ENCODE data around the gene SLC38A9.

Gene SLC38A9

DNA sequence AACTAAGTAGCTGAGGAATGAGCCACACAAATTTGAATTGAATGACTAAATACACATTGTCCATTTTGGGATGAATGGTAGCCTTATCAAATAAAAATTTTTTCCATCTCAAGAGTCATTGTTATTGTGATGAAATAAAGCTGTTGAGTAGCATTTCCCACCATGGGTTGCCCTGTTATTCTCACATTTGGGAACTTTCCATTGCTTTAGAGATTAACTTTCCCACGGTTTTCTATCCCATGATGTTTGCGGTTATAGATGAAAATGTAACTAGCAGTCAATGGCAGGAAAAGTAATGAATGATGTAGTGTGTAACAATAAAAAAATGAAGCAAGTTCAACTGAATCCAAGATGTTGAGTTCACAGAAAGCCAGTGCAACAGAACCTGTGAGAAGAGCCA lies 117.5 kb downstream of the SLC38A9 start:
- H3K4me1 ChIP-seq (ENCODE audit: control insufficient read depth in 5 of 5, insufficient read depth in 5 of 5, low read length in 5 of 5), result peaks cover 4 to 30% (median 25%) of the 10 kb centered on the region in 5 donors
- no peak overlapping the region for H3K9ac ChIP-seq (ENCODE audit: low read length in 5 of 5)
- H3K4me3 ChIP-seq (ENCODE audit: low read depth in 1 of 5, low read length in 5 of 5), result no peak overlapping the region
- H3K27me3 ChIP-seq (ENCODE audit: control insufficient read depth in 5 of 5, insufficient read depth in 4 of 5, low read length in 5 of 5), result no peaks in the 10 kb centered on the region
- H3K36me3 ChIP-seq (ENCODE audit: control insufficient read depth in 5 of 5, insufficient read depth in 5 of 5, low read length in 5 of 5), result no peaks in the 10 kb centered on the region
- no peak overlapping the region for H3K27ac ChIP-seq (ENCODE audit: low read depth, low read length)
- H3K9me3 ChIP-seq (ENCODE audit: control insufficient read depth in 5 of 5, low read length in 5 of 5), result no peaks in the 10 kb centered on the region

DNA sequence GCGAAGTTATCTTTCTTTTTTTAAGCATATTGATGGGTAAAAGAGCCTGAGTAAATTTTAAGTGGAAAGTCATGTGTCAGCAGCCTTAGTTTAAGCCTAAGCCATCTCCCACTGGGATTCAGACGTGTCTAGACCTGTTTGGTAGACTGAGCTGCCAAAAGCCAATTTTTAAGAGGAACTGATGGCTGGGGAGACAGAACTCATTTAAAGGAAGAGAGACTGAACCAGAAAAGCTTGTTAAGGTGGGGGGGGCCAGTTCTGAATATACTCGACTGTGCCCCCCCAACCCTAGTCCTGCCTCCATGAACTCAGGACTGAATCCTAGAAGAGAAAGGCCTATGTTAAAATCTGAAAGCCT lies 119.0 kb downstream of the SLC38A9 start:
- H3K36me3 ChIP-seq (ENCODE audit: control insufficient read depth in 5 of 5, insufficient read depth in 5 of 5, low read length in 5 of 5), result no peaks in the 10 kb centered on the region
- H3K9ac ChIP-seq (ENCODE audit: low read length in 5 of 5), result no peak overlapping the region
- H3K4me1 ChIP-seq (ENCODE audit: control insufficient read depth in 5 of 5, insufficient read depth in 5 of 5, low read length in 5 of 5), result peaks cover 4 to 15% (median 13%) of the 10 kb centered on the region in 5 donors
- no peaks in the 10 kb centered on the region for H3K27me3 ChIP-seq (ENCODE audit: control insufficient read depth in 5 of 5, insufficient read depth in 4 of 5, low read length in 5 of 5)
- no peak overlapping the region for H3K27ac ChIP-seq (ENCODE audit: low read depth, low read length)
- H3K9me3 ChIP-seq (ENCODE audit: control insufficient read depth in 5 of 5, low read length in 5 of 5), result no peaks in the 10 kb centered on the region
- no peak overlapping the region for H3K4me3 ChIP-seq (ENCODE audit: low read depth in 1 of 5, low read length in 5 of 5)

DNA sequence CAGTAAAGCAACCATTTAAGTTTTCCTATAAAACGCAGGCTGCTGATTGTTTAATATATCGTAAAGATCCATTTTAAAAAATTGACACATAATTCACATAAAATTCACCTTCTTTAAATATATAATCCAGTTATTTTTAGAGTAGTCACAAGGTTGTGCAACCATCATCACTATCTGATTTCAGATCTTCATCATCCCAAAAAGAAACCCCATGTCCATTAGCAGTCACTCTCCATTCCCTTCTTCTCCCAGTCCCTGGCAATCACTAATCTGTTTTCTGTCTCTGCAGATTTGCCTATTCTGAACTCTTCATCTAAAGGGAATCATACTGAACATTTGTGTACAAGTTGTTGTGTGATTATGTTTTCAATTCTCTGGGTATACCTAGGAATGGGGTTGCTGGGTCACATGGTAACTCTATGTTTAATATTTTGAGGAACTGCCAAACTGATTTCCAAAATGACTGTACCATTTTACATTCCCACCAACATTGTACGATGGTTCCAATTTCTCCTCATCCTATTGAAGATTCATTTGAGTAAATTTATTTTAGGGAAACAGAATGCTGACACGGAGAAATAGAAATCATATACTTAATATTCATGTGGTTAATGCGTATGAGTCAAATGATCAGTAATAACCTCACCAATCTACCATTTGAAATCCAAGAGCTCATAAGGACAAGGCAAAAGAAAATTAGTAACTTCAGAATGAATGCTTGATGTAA lies 119.6 kb downstream of the SLC38A9 start:
- Histone ChIP-seq H3K27me3 (ENCODE audit: control insufficient read depth in 5 of 5, insufficient read depth in 4 of 5, low read length in 5 of 5) (no peaks in the 10 kb centered on the region), H3K4me3 (ENCODE audit: low read depth in 1 of 5, low read length in 5 of 5) (no peak overlapping the region), H3K9ac (ENCODE audit: low read length in 5 of 5) (no peak overlapping the region), H3K9me3 (ENCODE audit: control insufficient read depth in 5 of 5, low read length in 5 of 5) (no peaks in the 10 kb centered on the region), H3K27ac (ENCODE audit: low read depth, low read length) (no peak overlapping the region), H3K4me1 (ENCODE audit: control insufficient read depth in 5 of 5, insufficient read depth in 5 of 5, low read length in 5 of 5) (peaks cover 4 to 10% (median 8%) of the 10 kb centered on the region in 5 donors), H3K36me3 (ENCODE audit: control insufficient read depth in 5 of 5, insufficient read depth in 5 of 5, low read length in 5 of 5) (no peaks in the 10 kb centered on the region)

DNA sequence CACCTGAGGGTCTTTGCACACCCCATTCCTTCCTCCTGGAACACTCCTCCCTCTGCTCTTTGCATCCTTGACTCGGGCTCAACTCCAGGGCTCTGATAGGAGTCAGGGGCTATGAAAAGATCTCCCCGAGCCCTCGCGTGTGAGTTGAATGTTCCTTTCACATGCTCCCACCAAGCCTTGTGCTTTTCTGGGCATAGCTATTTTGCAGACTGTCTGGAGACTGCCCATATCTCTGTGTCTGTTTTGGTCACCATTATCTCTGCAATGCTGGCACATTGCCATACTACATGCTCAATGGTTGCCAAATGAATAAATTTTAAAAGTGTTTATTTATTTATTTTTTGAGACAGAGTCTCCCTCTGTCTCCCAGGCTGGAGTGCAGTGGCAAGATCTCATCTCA lies 120.4 kb downstream of the SLC38A9 start:
- Histone ChIP-seq H3K27me3 (ENCODE audit: control insufficient read depth in 5 of 5, insufficient read depth in 4 of 5, low read length in 5 of 5) (no peaks in the 10 kb centered on the region), H3K9ac (ENCODE audit: low read length in 5 of 5) (no peak overlapping the region), H3K4me3 (ENCODE audit: low read depth in 1 of 5, low read length in 5 of 5) (no peak overlapping the region), H3K9me3 (ENCODE audit: control insufficient read depth in 5 of 5, low read length in 5 of 5) (no peaks in the 10 kb centered on the region), H3K27ac (ENCODE audit: low read depth, low read length) (no peak overlapping the region), H3K4me1 (ENCODE audit: control insufficient read depth in 5 of 5, insufficient read depth in 5 of 5, low read length in 5 of 5) (peaks cover 0 to 2% (median 1%) of the 10 kb centered on the region in 5 donors), H3K36me3 (ENCODE audit: control insufficient read depth in 5 of 5, insufficient read depth in 5 of 5, low read length in 5 of 5) (no peaks in the 10 kb centered on the region)

DNA sequence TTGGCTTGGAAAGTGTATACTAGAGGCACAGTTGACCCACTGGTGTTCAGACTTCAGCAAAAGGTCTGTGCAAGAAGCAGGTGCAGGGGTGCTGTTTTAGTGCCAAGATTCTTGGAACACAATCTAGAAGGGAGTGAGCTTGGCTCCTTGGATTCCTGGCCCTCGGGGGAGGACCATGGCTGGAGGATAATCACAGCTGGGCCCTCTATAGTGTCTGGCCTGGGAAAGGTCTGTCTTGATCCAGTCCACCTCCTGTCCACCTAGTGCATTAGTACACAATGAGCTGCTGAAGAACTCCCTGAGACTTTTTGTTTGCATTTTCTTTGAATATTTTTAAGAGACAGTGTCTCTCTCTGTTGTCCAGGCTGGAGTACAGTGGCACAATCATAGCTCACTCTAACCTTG lies 126.9 kb downstream of the SLC38A9 start:
- Histone ChIP-seq H3K36me3 (ENCODE audit: control insufficient read depth in 5 of 5, insufficient read depth in 5 of 5, low read length in 5 of 5) (no peaks in the 10 kb centered on the region), H3K9me3 (ENCODE audit: control insufficient read depth in 5 of 5, low read length in 5 of 5) (no peaks in the 10 kb centered on the region), H3K4me1 (ENCODE audit: control insufficient read depth in 5 of 5, insufficient read depth in 5 of 5, low read length in 5 of 5) (peaks cover 0 to 9% (median 0%) of the 10 kb centered on the region in 5 donors), H3K4me3 (ENCODE audit: low read depth in 1 of 5, low read length in 5 of 5) (no peak overlapping the region), H3K9ac (ENCODE audit: low read length in 5 of 5) (no peak overlapping the region), H3K27ac (ENCODE audit: low read depth, low read length) (no peak overlapping the region), H3K27me3 (ENCODE audit: control insufficient read depth in 5 of 5, insufficient read depth in 4 of 5, low read length in 5 of 5) (no peaks in the 10 kb centered on the region)

DNA sequence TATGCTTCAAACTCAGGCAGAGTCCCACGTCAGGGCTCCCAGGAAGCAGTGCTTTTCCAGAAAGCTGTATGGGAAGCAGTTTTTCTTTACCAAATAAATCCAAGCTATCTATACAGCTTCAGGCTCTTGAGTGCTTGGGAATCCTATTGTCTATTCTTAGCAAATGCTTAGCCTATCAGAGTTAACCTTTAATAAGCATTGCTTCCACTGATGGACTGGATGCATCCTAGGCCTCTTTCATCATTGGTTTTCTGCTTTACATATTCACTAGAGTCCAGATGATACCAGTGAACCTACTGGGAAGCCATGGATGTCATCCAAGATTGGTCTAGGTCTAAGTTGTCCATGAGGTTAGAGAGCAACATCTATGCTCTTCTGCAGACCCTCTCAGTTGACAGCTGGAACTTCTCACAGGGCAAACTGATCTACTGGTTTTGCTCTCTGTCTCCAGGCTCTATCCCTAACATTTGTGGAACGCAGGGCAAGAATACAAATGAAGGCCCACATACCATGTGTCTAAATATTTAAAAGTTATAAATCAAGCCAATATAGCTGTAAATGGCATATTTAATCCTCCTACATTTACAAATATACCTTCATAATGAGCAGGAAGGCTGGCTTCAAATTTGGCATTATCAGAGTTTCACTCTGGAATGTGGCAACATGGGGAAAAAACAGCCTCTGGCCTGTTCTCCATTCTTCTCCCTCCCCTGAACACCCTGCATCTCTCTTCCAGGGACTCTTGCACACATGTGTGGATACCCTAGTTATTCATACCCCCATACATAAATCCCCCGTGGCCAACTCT lies 127.5 kb downstream of the SLC38A9 start:
- peaks cover 0 to 9% (median 0%) of the 10 kb centered on the region in 5 donors for H3K4me1 ChIP-seq (ENCODE audit: control insufficient read depth in 5 of 5, insufficient read depth in 5 of 5, low read length in 5 of 5)
- no peak overlapping the region for H3K4me3 ChIP-seq (ENCODE audit: low read depth in 1 of 5, low read length in 5 of 5)
- no peak overlapping the region for H3K27ac ChIP-seq (ENCODE audit: low read depth, low read length)
- no peaks in the 10 kb centered on the region for H3K27me3 ChIP-seq (ENCODE audit: control insufficient read depth in 5 of 5, insufficient read depth in 4 of 5, low read length in 5 of 5)
- H3K36me3 ChIP-seq (ENCODE audit: control insufficient read depth in 5 of 5, insufficient read depth in 5 of 5, low read length in 5 of 5), result no peaks in the 10 kb centered on the region
- no peak overlapping the region for H3K9ac ChIP-seq (ENCODE audit: low read length in 5 of 5)
- H3K9me3 ChIP-seq (ENCODE audit: control insufficient read depth in 5 of 5, low read length in 5 of 5), result no peaks in the 10 kb centered on the region

DNA sequence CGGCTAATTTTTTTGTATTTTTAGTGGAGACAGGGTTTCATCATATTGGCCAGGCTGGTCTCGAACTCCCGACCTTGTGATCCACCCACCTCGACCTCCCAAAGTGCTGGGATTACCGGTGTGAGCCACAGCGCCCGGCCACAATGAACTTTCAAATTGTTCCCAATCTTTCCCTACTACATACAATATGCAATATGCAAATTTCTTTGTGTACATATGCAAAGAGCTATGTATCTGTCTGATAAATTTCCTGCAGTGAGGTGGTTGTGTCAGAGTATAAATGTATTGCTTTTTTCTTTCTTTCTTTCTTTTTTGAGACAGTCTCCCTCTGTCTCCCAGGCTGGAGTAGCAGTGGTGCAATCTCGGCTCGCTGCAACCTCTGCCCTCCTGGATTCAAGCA lies 128.5 kb downstream of the SLC38A9 start:
- no peaks in the 10 kb centered on the region for H3K36me3 ChIP-seq (ENCODE audit: control insufficient read depth in 5 of 5, insufficient read depth in 5 of 5, low read length in 5 of 5)
- H3K4me3 ChIP-seq (ENCODE audit: low read depth in 1 of 5, low read length in 5 of 5), result no peak overlapping the region
- H3K27ac ChIP-seq (ENCODE audit: low read depth, low read length), result no peak overlapping the region
- H3K27me3 ChIP-seq (ENCODE audit: control insufficient read depth in 5 of 5, insufficient read depth in 4 of 5, low read length in 5 of 5), result no peaks in the 10 kb centered on the region
- no peak overlapping the region for H3K9ac ChIP-seq (ENCODE audit: low read length in 5 of 5)
- peaks cover 0 to 12% (median 0%) of the 10 kb centered on the region in 5 donors for H3K4me1 ChIP-seq (ENCODE audit: control insufficient read depth in 5 of 5, insufficient read depth in 5 of 5, low read length in 5 of 5)
- H3K9me3 ChIP-seq (ENCODE audit: control insufficient read depth in 5 of 5, low read length in 5 of 5), result no peaks in the 10 kb centered on the region

DNA sequence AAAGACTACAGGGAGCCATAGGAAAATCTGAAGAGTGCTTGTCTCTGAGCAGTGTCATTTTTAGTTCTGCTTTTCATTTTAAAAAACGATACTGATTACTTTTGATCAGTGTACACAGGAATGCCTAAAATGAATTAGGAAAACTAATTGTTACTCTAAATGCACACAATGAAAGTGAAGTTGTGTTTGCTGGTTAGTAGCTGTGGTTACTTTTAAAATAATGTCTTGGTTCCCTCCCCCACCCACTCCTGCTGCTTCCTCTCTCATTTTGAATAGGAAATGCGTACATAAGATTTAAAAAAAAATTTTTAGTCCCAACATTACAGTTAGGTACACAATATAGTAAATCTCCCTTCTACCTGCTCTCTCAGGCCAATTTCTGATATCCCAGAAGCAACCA lies 129.9 kb downstream of the SLC38A9 start:
- Histone ChIP-seq H3K9ac (ENCODE audit: low read length in 5 of 5) (no peak overlapping the region), H3K4me3 (ENCODE audit: low read depth in 1 of 5, low read length in 5 of 5) (no peak overlapping the region), H3K27ac (ENCODE audit: low read depth, low read length) (no peak overlapping the region), H3K27me3 (ENCODE audit: control insufficient read depth in 5 of 5, insufficient read depth in 4 of 5, low read length in 5 of 5) (no peaks in the 10 kb centered on the region), H3K4me1 (ENCODE audit: control insufficient read depth in 5 of 5, insufficient read depth in 5 of 5, low read length in 5 of 5) (peaks cover 4 to 22% (median 9%) of the 10 kb centered on the region in 5 donors), H3K36me3 (ENCODE audit: control insufficient read depth in 5 of 5, insufficient read depth in 5 of 5, low read length in 5 of 5) (no peaks in the 10 kb centered on the region), H3K9me3 (ENCODE audit: control insufficient read depth in 5 of 5, low read length in 5 of 5) (no peaks in the 10 kb centered on the region)

DNA sequence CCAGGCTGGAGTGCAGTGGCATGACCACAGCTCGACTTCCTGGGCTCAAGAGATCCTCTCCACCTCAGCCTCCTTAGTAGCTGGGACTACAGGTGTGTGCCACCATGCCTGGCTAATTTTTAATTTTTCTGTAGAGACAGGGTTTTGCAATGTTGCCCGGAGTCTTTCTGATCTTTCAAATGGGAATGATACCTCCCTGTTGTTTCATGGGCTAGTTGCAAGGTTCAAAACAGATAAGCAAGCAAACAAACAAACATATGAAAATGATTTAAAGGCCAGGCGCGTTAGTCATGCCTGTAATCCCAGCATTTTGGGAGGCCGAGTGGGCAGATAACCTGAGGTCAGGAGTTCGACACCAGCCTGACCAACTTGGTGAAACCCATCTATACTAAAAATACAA lies 132.1 kb downstream of the SLC38A9 start:
- Histone ChIP-seq H3K27ac (ENCODE audit: low read depth, low read length) (no peak overlapping the region), H3K4me3 (ENCODE audit: low read depth in 1 of 5, low read length in 5 of 5) (no peak overlapping the region), H3K36me3 (ENCODE audit: control insufficient read depth in 5 of 5, insufficient read depth in 5 of 5, low read length in 5 of 5) (no peaks in the 10 kb centered on the region), H3K9ac (ENCODE audit: low read length in 5 of 5) (no peak overlapping the region), H3K9me3 (ENCODE audit: control insufficient read depth in 5 of 5, low read length in 5 of 5) (no peaks in the 10 kb centered on the region), H3K27me3 (ENCODE audit: control insufficient read depth in 5 of 5, insufficient read depth in 4 of 5, low read length in 5 of 5) (no peaks in the 10 kb centered on the region), H3K4me1 (ENCODE audit: control insufficient read depth in 5 of 5, insufficient read depth in 5 of 5, low read length in 5 of 5) (peaks cover 4 to 40% (median 23%) of the 10 kb centered on the region in 5 donors)

DNA sequence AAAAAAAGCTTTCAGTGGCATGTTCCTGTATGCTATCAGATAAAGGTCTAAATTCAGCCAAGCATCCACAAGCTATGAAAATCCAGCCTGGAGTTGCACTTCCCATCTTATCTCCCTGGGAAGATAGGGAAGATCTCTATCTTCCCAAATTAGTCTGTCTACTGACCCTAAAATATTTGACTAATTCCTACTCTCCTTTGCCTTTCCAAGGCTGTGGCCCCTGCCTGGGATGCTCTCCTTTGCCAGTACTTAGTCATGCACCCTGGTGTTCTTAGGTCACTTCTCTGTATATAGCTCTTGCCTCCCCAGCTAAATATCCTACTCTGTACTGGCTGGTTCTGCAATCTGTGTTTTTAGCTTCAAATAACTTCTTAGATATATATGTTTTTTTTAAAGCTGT lies 133.4 kb downstream of the SLC38A9 start:
- Histone ChIP-seq H3K9ac (ENCODE audit: low read length in 5 of 5) (no peak overlapping the region), H3K27me3 (ENCODE audit: control insufficient read depth in 5 of 5, insufficient read depth in 4 of 5, low read length in 5 of 5) (no peaks in the 10 kb centered on the region), H3K27ac (ENCODE audit: low read depth, low read length) (no peak overlapping the region), H3K9me3 (ENCODE audit: control insufficient read depth in 5 of 5, low read length in 5 of 5) (no peaks in the 10 kb centered on the region), H3K4me3 (ENCODE audit: low read depth in 1 of 5, low read length in 5 of 5) (no peak overlapping the region), H3K36me3 (ENCODE audit: control insufficient read depth in 5 of 5, insufficient read depth in 5 of 5, low read length in 5 of 5) (no peaks in the 10 kb centered on the region), H3K4me1 (ENCODE audit: control insufficient read depth in 5 of 5, insufficient read depth in 5 of 5, low read length in 5 of 5) (peaks cover 4 to 40% (median 23%) of the 10 kb centered on the region in 5 donors)

Data from subcutaneous abdominal adipose tissue (tissue), 5 donors.